GM23338 (cell line): Measurements from ENCODE around the gene ZNF326. TPM values are rescaled to one million over a fixed set of nuclear protein-coding genes. Genes with fewer than 3 reads are reported as not detected.

ENCODE experiments used
- ATAC-seq: fragments of 200-7000 bp; cut with Tn5 transposase; 3 replicates; pipeline ENCODE4 v1.9.1; 2020
- DNase-seq: peaks from one replicate; pipeline ENCODE4 v3.0.0-alpha.2; 2015; ENCODE audit warnings: low spot score
- H2AFZ ChIP-seq: fragments of 200-600 bp; sonication (generic); 2 replicates; pipeline ENCODE4 v1.8.0; 2016; ENCODE audit warnings: antibody characterized with exemption, mild to moderate bottlenecking, moderate library complexity
- H3F3A ChIP-seq: fragments of 200-600 bp; sonication (generic); replicated peaks from 2 replicates; pipeline ENCODE4 v1.8.0; 2017; ENCODE audit warnings: antibody characterized with exemption, mixed run types, low read depth
- H3K27ac ChIP-seq: fragments of 200-600 bp; sonication (generic); 2 replicates; pipeline ENCODE4 v1.6.1; 2016; ENCODE audit warnings: low read depth
- H3K27me3 ChIP-seq: fragments of 200-600 bp; sonication (generic); 2 replicates; pipeline ENCODE4 v1.8.0; 2016; ENCODE audit warnings: mild to moderate bottlenecking, mixed run types, moderate library complexity; ENCODE audit not compliant: insufficient read depth
- H3K36me3 ChIP-seq: fragments of 200-600 bp; sonication (generic); 2 replicates; pipeline ENCODE4 v1.8.0; 2016; ENCODE audit warnings: mild to moderate bottlenecking; ENCODE audit not compliant: insufficient read depth
- H3K4me1 ChIP-seq: fragments of 200-600 bp; sonication (generic); 2 replicates; pipeline ENCODE4 v1.8.0; 2016; ENCODE audit warnings: mild to moderate bottlenecking, moderate library complexity; ENCODE audit not compliant: insufficient read depth
- H3K4me2 ChIP-seq: fragments of 200-600 bp; sonication (generic); 2 replicates; pipeline ENCODE4 v1.7.1; 2017; ENCODE audit warnings: mixed run types
- H3K4me3 ChIP-seq: fragments of 200-600 bp; sonication (generic); 2 replicates; pipeline ENCODE4 v1.6.1; 2016; ENCODE audit warnings: mixed run types
- H3K79me2 ChIP-seq: fragments of 200-600 bp; sonication (generic); replicated peaks from 2 replicates; pipeline ENCODE4 v1.8.0; 2017; ENCODE audit warnings: mild to moderate bottlenecking; ENCODE audit not compliant: insufficient read depth
- H3K9me2 ChIP-seq: fragments of 200-600 bp; sonication (generic); 2 replicates; pipeline ENCODE4 v1.8.0; 2017; ENCODE audit not compliant: insufficient read depth
- H4K20me1 ChIP-seq: fragments of 200-600 bp; sonication (generic); replicated peaks from 2 replicates; pipeline ENCODE4 v1.8.0; 2017; ENCODE audit warnings: mild to moderate bottlenecking; ENCODE audit not compliant: insufficient read depth
- H3K27ac Mint-ChIP-seq: 2 replicates; pipeline ENCODE4 v1.8.0; 2020; ENCODE audit warnings: inconsistent platforms, mild to moderate bottlenecking, moderate library complexity, mixed read lengths
- H3K27me3 Mint-ChIP-seq: 3 replicates; pipeline ENCODE4 v1.8.0; 2022; ENCODE audit warnings: low read depth, mild to moderate bottlenecking, moderate library complexity, mixed read lengths, inconsistent platforms; ENCODE audit not compliant: insufficient read depth, poor library complexity
- H3K36me3 Mint-ChIP-seq: 3 replicates; pipeline ENCODE4 v1.8.0; 2021; ENCODE audit warnings: low read depth, mild to moderate bottlenecking, inconsistent platforms, moderate library complexity, mixed read lengths
- H3K4me1 Mint-ChIP-seq: 3 replicates; pipeline ENCODE4 v1.8.0; 2020; ENCODE audit warnings: mild to moderate bottlenecking, inconsistent platforms, mixed read lengths
- H3K4me3 Mint-ChIP-seq: 3 replicates; pipeline ENCODE4 v1.8.0; 2021; ENCODE audit warnings: moderate library complexity, mild to moderate bottlenecking, inconsistent platforms, mixed read lengths
- H3K9me3 Mint-ChIP-seq: 3 replicates; pipeline ENCODE4 v1.8.0; 2020; ENCODE audit warnings: moderate library complexity, mild to moderate bottlenecking, inconsistent platforms, mixed read lengths
- CREB1 ChIP-seq: fragments of 250-450 bp; sonication (Bioruptor Pico); IDR thresholded peaks from 2 replicates; pipeline ENCODE4 v1.5.0; 2020; ENCODE audit warnings: low read depth, mild to moderate bottlenecking, moderate library complexity
- NANOG ChIP-seq: IDR thresholded peaks from 2 replicates; pipeline ENCODE4 v1.6.1; 2016; ENCODE audit warnings: antibody characterized with exemption, borderline replicate concordance
- REST ChIP-seq: IDR thresholded peaks from one replicate; pipeline ENCODE4 v1.6.1; 2018; ENCODE audit warnings: antibody characterized with exemption; ENCODE audit not compliant: unreplicated experiment
- STAT1 ChIP-seq: IDR thresholded peaks from one replicate; pipeline ENCODE4 v1.6.1; 2016; ENCODE audit warnings: antibody characterized with exemption; ENCODE audit not compliant: unreplicated experiment
- polyA plus RNA-seq: library from polyadenylated mRNA; unstranded; fragments of >200 nt; fragmentation: Nextera tagmentation; extraction: Ambion mirVana; gene quantifications from 2 replicates; pipeline ENCODE4 v1.2.1, GENCODE V29; 2016
- total RNA-seq: library from RNA; depleted of rRNA; stranded (reverse); fragments of >200 nt; shearing (Covaris generic); gene quantifications from 2 replicates; pipeline ENCODE4 v1.2.3, GENCODE V29; 2014
- TF ChIP-seq, protein P1 (sequence below), 2 experiments: fragments of 200-600 bp in 1 of 2; sonication (generic) in 1 of 2; conservative IDR thresholded peaks; 2 replicates each; pipeline versions ENCODE4 v1.5.1 to v1.6.1; 2016 to 2017; ENCODE audit warnings: antibody characterized with exemption in 2 of 2, low read depth in 2 of 2, mild to moderate bottlenecking in 2 of 2, moderate library complexity in 1 of 2
- TF ChIP-seq, protein P2 (sequence below): fragments of 250-450 bp; sonication (Bioruptor Pico); IDR thresholded peaks from 2 replicates; pipeline ENCODE4 v1.5.0; 2020; ENCODE audit warnings: mild to moderate bottlenecking, moderate library complexity

ZNF326 gene
- total and polyA plus RNA-seq, 2 experiments from 2014 or later: 28.6 to 35.1 TPM

DNA sequence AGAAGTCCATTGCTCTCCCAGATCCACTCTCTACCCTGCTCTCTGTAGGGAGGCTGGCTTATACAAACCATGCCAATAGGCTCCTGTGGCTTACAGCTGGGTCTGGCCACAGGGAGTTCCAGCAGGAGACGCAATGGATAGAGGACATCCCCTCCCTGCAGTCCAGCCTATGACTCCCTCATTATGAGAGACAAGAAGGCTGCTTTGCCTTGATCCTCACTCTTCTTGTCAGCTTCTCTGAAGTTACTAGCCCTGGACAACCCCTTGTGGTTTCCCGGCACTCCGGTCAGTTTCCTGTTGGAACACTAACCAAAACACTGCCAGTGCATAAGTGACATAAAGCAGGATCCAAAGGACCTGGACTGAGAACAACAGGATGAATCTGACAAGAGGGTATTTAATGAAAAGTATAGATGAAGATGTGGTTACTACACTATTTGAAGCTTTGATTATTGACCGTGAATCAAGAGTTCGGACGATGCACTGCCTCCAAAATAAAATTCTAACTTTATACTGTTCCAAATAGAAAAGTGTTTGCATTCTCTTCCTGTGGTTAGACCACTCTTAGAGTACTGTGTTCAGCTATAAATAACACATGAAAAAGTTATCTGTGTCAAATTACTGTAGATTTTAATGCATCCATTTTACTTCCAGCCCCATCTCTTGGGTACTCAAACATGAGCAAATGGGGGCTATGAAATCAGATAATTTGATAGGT lies 32.7 kb upstream of the ZNF326 start:
- ATAC-seq (no peak), DNase-seq (no peak)
- H3K4me3 ChIP-seq: no peak overlapping the region
- no peaks in the 10 kb centered on the region for H4K20me1 ChIP-seq
- H3K27me3 ChIP-seq: no peaks in the 10 kb centered on the region
- Mint-ChIP-seq H3K4me3 (no peak overlapping the region), H3K4me1 (peaks cover 4% of the 10 kb centered on the region), H3K27ac (no peak overlapping the region), H3K9me3 (peaks cover 14% of the 10 kb centered on the region), H3K36me3 (0 out of 3 replicates have a peak, but pooled peaks cover 4% of the 10 kb centered on the region), H3K27me3 (peaks cover 2% of the 10 kb centered on the region)
- 0 out of 2 replicates have a peak, but pooled peaks cover 4% of the 10 kb centered on the region for H3K9me2 ChIP-seq
- no peak overlapping the region for H2AFZ ChIP-seq
- no peak for TF ChIP-seq NANOG
- no peak for TF ChIP-seq REST
- TF ChIP-seq, protein P1, sequence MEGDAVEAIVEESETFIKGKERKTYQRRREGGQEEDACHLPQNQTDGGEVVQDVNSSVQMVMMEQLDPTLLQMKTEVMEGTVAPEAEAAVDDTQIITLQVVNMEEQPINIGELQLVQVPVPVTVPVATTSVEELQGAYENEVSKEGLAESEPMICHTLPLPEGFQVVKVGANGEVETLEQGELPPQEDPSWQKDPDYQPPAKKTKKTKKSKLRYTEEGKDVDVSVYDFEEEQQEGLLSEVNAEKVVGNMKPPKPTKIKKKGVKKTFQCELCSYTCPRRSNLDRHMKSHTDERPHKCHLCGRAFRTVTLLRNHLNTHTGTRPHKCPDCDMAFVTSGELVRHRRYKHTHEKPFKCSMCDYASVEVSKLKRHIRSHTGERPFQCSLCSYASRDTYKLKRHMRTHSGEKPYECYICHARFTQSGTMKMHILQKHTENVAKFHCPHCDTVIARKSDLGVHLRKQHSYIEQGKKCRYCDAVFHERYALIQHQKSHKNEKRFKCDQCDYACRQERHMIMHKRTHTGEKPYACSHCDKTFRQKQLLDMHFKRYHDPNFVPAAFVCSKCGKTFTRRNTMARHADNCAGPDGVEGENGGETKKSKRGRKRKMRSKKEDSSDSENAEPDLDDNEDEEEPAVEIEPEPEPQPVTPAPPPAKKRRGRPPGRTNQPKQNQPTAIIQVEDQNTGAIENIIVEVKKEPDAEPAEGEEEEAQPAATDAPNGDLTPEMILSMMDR (conservative IDR thresholded peaks at IDR 0.05; ENCODE audit: low read depth in 2 of 2): no peak
- TF ChIP-seq, protein P2, sequence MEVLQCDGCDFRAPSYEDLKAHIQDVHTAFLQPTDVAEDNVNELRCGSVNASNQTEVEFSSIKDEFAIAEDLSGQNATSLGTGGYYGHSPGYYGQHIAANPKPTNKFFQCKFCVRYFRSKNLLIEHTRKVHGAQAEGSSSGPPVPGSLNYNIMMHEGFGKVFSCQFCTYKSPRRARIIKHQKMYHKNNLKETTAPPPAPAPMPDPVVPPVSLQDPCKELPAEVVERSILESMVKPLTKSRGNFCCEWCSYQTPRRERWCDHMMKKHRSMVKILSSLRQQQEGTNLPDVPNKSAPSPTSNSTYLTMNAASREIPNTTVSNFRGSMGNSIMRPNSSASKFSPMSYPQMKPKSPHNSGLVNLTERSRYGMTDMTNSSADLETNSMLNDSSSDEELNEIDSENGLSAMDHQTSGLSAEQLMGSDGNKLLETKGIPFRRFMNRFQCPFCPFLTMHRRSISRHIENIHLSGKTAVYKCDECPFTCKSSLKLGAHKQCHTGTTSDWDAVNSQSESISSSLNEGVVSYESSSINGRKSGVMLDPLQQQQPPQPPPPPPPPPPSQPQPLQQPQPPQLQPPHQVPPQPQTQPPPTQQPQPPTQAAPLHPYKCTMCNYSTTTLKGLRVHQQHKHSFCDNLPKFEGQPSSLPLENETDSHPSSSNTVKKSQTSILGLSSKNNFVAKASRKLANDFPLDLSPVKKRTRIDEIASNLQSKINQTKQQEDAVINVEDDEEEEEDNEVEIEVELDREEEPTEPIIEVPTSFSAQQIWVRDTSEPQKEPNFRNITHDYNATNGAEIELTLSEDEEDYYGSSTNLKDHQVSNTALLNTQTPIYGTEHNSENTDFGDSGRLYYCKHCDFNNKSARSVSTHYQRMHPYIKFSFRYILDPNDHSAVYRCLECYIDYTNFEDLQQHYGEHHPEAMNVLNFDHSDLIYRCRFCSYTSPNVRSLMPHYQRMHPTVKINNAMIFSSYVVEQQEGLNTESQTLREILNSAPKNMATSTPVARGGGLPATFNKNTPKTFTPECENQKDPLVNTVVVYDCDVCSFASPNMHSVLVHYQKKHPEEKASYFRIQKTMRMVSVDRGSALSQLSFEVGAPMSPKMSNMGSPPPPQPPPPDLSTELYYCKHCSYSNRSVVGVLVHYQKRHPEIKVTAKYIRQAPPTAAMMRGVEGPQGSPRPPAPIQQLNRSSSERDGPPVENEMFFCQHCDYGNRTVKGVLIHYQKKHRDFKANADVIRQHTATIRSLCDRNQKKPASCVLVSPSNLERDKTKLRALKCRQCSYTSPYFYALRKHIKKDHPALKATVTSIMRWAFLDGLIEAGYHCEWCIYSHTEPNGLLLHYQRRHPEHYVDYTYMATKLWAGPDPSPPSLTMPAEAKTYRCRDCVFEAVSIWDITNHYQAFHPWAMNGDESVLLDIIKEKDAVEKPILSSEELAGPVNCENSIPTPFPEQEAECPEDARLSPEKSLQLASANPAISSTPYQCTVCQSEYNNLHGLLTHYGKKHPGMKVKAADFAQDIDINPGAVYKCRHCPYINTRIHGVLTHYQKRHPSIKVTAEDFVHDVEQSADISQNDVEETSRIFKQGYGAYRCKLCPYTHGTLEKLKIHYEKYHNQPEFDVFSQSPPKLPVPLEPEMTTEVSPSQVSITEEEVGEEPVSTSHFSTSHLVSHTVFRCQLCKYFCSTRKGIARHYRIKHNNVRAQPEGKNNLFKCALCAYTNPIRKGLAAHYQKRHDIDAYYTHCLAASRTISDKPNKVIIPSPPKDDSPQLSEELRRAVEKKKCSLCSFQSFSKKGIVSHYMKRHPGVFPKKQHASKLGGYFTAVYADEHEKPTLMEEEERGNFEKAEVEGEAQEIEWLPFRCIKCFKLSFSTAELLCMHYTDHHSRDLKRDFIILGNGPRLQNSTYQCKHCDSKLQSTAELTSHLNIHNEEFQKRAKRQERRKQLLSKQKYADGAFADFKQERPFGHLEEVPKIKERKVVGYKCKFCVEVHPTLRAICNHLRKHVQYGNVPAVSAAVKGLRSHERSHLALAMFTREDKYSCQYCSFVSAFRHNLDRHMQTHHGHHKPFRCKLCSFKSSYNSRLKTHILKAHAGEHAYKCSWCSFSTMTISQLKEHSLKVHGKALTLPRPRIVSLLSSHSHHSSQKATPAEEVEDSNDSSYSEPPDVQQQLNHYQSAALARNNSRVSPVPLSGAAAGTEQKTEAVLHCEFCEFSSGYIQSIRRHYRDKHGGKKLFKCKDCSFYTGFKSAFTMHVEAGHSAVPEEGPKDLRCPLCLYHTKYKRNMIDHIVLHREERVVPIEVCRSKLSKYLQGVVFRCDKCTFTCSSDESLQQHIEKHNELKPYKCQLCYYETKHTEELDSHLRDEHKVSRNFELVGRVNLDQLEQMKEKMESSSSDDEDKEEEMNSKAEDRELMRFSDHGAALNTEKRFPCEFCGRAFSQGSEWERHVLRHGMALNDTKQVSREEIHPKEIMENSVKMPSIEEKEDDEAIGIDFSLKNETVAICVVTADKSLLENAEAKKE (CRISPR knock-in tag): no peak
- no peak for TF ChIP-seq STAT1
- no peak for TF ChIP-seq CREB1
- H3K36me3 ChIP-seq: no peaks in the 10 kb centered on the region
- H3K27ac ChIP-seq: no peak overlapping the region
- no peaks in the 10 kb centered on the region for H3K4me1 ChIP-seq
- H3K4me2 ChIP-seq: no peak overlapping the region
- no peaks in the 10 kb centered on the region for H3K79me2 ChIP-seq
- no peaks in the 10 kb centered on the region for H3F3A ChIP-seq
